Renal pelvis (tissue), 4 donors: Measurements from ENCODE around the gene WT1. TPM values are rescaled to one million over a fixed set of nuclear protein-coding genes. Genes with fewer than 3 reads are reported as not detected.
A peak's percentile ranks its signal among the peaks of the same experiment; 100 is the strongest.

Experiments used
- DNase-seq: peaks from one replicate; pipeline ENCODE4 v3.0.0-alpha.2; 2013
- polyA plus RNA-seq, 3 donors: library from polyadenylated mRNA; unstranded; fragments of 120-200 nt; gene quantifications; one replicate each; pipeline ENCODE4 v1.2.1, GENCODE V29; 2013; ENCODE audit not compliant: insufficient read length in 3 of 3

Gene WT1
- polyA plus RNA-seq, 3 donors = 205 to 231 (median 225) TPM

GRCh38 chr11:32427935-32428664 is 7.2 kb downstream of the WT1 start:
- DNase-seq = no peak

DNA sequence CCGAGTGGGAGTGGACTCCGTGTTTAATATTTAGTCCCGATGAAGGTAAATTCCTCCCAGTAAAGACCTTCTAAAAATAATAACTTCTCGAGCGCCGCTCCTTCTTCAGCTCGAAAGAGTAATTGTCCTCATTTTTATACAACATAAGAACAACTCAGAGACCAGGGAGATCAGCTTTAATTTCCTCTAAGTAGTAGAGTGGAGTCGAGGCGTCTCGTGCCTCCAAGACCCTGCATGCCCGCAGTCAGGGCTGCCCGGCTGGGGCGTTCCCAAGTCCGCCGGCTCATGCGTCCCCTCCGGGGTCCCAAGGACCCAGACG is 7.8 kb downstream of the WT1 start:
- DNase-seq = no peak

GRCh38 chr11:32426819-32427615 is 8.3 kb downstream of the WT1 start:
- peak; percentile 79 for DNase-seq

- DNase-seq = no peak
These were observed 9.1 kb downstream of the WT1 start for GRCh38 chr11:32426192-32426591.

DNA sequence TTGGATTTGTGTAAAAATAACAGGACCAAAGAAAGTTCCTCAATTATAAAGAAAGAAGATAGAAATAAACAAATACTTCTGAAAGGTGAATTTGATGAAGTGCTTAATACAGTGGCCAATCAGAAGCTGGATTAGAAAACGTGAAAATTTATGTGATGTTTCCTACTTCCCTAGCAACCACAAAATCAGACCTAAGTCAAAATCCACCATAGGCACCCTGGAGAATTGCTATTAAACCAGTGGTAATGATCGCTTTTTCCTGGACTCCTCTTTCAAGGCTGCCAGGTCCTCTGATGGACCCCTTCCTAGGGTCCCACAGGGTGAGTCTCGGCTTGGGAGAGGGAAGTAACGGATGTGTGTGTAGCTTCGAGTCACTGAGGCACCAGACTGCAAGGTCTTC is 9.6 kb downstream of the WT1 start:
- no peak for DNase-seq

DNA sequence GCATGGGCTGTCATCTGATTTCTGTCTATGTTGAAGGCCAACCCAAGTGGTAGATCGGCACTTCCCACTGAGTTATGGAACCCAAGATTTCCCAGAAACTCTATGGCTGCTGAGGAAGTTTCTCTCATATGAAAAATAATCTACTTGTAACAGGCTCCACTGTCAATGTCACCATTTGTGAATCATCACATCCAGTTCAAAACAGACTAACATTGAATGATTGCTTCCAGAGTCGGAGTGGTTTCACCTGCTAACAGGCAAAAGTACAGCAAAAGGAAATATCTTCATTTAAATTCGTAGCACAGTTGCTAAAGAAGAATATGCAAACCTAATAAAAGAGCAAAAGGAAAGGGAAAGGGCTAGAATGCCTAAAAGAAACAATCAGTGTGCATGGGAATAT is 12.8 kb downstream of the WT1 start:
- DNase-seq = no peak

GRCh38 chr11:32421992-32422391 is 13.3 kb downstream of the WT1 start:
- DNase-seq = no peak

- no peak for DNase-seq
These were observed 14.1 kb downstream of the WT1 start for GRCh38 chr11:32420937-32421901.

DNA sequence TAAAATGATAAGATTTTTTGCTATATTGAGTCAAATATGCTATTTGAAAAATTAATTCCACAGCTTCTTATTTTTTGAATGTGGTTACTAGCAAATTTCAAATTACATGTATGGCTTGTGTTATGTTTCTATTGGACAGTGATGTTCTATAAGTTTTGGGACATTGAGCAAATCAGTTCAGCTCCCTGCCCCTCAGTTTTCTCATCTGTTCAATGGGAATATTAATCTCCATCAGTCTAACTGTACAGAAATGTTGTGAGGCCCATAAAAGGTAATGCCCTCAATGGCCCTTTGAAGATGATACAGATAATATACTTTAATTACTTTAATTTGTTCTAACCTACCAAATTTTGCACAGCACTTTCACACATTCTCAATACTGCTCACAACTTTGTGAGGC is 15.2 kb downstream of the WT1 start:
- DNase-seq = no peak

GRCh38 chr11:32418836-32419235 is 16.5 kb downstream of the WT1 start:
- DNase-seq = no peak

DNA sequence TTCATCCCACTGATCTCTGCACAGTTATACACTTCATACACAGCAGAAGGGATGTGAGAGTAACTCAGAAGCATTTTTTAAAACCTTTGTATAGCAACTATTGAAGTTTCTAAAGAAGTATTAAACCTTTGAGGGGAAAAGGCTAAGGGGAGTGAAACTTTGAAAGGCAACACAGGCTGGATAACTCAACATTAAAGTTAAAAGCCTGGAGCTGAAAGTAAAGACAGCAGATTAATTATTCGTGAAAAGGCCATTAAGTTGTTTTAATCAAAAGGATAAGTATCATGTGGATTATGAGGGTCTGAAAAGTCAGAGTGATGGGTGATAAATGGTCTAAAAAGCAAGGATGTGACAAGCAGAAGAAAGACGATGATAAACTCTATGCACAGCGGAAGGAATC is 17.5 kb downstream of the WT1 start:
- no peak for DNase-seq

GRCh38 chr11:32416301-32416700 is 19.0 kb downstream of the WT1 start:
- DNase-seq = no peak

DNA sequence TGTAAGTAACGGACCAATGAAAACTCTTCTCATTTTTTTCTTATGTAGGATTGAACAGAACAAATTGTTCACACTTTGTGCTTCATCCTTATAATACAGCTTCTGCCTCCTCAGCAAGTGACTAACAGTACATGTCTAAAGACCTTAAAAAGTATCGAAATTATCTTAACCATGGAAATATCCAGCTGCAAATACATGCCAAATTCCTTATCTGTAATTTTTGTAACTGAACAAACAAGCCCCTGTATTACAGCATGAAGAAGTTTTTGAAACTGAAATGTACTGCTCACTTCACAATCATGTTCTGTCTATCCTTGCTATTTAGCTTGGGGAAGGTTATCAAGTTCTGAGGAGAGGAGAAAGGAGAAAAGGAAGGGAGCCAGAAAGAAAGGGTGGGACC is 20.4 kb downstream of the WT1 start:
- DNase-seq = no peak

- no peak for DNase-seq
These were observed 23.3 kb downstream of the WT1 start for GRCh38 chr11:32411942-32412615.

- no peak for DNase-seq
These were observed 29.7 kb downstream of the WT1 start for GRCh38 chr11:32405592-32405991.

GRCh38 chr11:32402836-32403235 is 32.5 kb downstream of the WT1 start:
- DNase-seq = no peak

DNA sequence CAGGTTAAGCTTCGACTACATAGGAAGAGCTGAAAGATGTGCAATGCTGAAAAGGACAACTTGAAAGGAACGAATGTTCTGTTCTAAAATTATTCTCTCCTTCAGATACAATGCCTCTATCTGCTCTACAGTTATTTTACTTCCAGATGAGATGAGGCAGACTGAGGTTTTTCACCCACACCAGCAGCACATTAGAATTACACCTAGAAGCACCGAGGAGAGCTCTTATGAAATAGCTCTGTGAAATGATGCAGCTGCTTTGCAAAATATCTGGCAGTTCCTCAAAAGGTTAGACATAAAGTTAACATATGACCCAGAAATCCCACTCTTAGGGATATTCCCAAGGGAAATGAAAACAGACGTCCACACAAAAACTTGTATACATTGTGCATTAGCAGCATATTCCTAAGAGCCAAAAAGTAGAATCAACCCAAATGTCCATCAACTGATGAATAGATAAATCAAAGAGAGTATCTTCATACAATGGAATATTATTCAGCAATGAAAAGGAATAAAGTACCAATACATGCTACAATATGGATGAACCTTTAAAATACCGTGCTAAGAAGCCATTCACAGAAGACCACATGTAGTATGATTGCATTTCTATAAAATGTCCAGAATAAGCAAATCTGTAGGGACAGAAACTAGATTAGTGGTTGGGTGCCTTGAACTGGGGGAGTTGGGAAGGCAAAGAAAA is 34.5 kb downstream of the WT1 start:
- no peak for DNase-seq

- no peak for DNase-seq
These were observed 35.1 kb downstream of the WT1 start for GRCh38 chr11:32400196-32400595.

DNA sequence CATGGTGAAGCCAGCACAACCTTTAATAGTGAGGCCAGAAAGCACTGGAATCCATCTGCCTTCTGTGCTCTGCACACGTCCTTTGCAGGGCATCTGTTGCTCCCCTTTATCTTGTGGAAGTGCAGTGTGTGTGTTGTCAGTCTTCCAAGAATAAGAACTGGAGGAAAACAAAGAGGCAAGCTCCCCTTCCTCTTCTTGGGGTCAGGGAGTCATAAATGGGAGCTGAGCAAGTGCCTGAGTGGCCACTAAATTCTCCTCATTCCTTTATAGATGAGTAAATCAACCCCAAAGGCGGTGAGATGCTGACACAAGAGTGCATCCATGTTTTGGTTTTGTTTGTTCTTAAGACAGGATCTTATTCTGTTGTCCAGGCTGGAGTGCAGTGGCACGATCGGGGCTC is 38.3 kb downstream of the WT1 start:
- DNase-seq = no peak

DNA sequence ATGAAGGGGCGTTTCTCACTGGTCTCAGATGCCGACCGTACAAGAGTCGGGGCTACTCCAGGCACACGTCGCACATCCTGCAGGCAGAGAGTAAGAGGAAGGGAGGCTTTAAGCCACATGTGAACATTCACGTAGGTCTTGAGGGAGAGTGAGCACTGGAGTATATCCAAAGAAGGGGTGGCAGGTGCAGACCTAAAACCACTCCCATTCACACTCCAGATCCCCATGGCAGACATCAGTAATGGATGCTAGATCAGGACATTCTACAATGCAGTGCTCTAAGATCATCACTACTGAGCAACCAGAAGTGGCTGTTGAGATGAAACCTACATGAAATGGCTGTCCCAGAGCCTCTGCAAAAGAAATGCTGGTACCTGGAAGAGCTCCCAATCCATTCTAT is 39.0 kb downstream of the WT1 start:
- no peak for DNase-seq

DNA sequence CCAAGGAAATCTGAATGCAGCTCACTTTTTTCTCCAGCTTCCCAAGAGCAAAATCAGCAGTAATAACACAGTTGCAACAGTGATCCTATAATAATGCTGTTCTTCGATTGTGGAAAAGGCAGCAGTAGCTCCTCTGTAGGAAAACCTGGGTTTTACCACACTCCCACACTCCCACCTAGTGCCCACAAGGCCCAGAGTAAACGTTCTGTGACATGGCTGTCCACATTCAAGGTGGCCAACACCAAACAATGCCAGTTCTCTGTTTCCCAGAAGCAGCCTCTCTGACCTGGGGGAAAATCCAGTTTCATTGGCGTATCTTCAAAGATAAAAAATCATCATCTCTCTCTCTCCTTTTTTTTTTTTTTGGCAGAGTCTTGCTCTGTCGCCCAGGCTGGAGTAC is 40.2 kb downstream of the WT1 start:
- DNase-seq = no peak
